Loucy (cell line): ENCODE data around the gene RGS6.

Source experiments
- CTCF ChIP-seq: fragments of 200-600 bp; sonication (generic); conservative IDR thresholded peaks from 2 replicates; pipeline ENCODE4 v1.5.1; 2014; ENCODE audit warnings: mild to moderate bottlenecking, antibody characterized with exemption, low read length
- EZH2phosphoT487 ChIP-seq: fragments of 200-600 bp; IDR thresholded peaks from 2 replicates; pipeline ENCODE4 v1.6.1; 2018; ENCODE audit warnings: antibody characterized with exemption, mild to moderate bottlenecking, moderate library complexity, borderline replicate concordance

- no peak for TF ChIP-seq CTCF
- no peak for TF ChIP-seq EZH2phosphoT487
These were observed 284.9 kb downstream of the RGS6 start for GRCh38 chr14:72217135-72217534.
